GM21526 (cell line): ENCODE measurements around the gene FOXL1.

Experiments used
- ATAC-seq: cut with Tn5 transposase; IDR thresholded peaks from one replicate; pipeline ENCODE4 v1.9.1; 2021; ENCODE audit warnings: moderate library complexity; ENCODE audit not compliant: unreplicated experiment, low FRiP score

FOXL1 gene

DNA sequence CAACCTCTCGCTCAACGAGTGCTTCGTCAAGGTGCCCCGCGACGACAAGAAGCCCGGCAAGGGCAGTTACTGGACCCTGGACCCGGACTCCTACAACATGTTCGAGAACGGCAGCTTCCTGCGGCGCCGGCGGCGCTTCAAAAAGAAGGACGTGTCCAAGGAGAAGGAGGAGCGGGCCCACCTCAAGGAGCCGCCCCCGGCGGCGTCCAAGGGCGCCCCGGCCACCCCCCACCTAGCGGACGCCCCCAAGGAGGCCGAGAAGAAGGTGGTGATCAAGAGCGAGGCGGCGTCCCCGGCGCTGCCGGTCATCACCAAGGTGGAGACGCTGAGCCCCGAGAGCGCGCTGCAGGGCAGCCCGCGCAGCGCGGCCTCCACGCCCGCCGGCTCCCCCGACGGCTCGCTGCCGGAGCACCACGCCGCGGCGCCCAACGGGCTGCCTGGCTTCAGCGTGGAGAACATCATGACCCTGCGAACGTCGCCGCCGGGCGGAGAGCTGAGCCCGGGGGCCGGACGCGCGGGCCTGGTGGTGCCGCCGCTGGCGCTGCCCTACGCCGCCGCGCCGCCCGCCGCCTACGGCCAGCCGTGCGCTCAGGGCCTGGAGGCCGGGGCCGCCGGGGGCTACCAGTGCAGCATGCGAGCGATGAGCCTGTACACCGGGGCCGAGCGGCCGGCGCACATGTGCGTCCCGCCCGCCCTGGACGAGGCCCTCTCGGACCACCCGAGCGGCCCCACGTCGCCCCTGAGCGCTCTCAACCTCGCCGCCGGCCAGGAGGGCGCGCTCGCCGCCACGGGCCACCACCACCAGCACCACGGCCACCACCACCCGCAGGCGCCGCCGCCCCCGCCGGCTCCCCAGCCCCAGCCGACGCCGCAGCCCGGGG, 10.4 kb upstream of the FOXL1 start:
- ATAC-seq: no peak

DNA sequence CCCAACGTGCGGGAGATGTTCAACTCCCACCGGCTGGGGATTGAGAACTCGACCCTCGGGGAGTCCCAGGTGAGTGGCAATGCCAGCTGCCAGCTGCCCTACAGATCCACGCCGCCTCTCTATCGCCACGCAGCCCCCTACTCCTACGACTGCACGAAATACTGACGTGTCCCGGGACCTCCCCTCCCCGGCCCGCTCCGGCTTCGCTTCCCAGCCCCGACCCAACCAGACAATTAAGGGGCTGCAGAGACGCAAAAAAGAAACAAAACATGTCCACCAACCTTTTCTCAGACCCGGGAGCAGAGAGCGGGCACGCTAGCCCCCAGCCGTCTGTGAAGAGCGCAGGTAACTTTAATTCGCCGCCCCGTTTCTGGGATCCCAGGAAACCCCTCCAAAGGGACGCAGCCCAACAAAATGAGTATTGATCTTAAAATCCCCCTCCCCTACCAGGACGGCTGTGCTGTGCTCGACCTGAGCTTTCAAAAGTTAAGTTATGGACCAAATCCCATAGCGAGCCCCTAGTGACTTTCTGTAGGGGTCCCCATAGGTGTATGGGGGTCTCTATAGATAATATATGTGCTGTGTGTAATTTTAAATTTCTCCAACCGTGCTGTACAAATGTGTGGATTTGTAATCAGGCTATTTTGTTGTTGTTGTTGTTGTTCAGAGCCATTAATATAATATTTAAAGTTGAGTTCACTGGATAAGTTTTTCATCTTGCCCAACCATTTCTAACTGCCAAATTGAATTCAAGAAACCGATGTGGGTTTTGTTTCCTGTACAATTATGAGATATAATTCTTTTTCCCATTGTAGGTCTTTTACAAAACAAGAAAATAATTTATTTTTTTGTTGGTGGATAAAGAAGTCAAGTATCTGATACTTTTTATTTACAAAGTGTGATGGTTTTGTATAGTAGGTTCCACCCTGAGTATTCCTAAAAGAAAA, 9.4 kb upstream of the FOXL1 start:
- ATAC-seq: no peak

DNA sequence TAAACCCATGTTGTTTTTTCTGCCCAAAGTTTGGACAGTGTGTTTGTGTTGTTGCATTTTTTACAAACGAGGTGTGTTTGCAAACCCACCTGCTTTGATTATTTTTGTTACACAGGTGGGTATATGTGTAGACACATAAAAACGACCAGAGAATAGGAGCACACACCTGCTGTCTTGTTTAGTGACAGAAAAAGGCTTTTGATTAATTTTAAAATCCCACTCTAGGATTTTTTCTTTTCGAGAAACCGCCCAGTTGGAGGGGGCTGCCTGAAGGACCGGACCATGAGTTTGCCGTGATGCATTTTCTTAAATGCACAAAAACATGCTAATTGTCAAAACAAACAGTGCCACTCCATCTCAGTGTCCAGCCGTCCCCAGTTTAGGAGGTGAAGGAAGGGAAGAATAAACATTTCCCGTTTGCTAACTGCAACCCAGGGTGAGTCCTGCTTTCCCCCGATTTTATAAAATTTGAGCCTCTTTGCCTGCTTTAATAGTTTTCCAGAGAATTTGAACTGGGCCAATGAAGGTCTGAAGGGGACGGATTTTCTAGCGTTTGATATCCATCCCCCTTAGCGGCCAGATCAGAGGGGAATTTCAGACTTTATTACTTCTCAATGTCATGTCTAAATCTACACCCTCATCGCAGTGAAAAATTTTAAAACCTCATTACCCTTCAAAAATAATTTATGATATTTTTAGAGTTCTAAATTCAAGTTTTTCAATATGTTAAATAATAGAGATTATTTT, 8.5 kb upstream of the FOXL1 start:
- no peak for ATAC-seq

DNA sequence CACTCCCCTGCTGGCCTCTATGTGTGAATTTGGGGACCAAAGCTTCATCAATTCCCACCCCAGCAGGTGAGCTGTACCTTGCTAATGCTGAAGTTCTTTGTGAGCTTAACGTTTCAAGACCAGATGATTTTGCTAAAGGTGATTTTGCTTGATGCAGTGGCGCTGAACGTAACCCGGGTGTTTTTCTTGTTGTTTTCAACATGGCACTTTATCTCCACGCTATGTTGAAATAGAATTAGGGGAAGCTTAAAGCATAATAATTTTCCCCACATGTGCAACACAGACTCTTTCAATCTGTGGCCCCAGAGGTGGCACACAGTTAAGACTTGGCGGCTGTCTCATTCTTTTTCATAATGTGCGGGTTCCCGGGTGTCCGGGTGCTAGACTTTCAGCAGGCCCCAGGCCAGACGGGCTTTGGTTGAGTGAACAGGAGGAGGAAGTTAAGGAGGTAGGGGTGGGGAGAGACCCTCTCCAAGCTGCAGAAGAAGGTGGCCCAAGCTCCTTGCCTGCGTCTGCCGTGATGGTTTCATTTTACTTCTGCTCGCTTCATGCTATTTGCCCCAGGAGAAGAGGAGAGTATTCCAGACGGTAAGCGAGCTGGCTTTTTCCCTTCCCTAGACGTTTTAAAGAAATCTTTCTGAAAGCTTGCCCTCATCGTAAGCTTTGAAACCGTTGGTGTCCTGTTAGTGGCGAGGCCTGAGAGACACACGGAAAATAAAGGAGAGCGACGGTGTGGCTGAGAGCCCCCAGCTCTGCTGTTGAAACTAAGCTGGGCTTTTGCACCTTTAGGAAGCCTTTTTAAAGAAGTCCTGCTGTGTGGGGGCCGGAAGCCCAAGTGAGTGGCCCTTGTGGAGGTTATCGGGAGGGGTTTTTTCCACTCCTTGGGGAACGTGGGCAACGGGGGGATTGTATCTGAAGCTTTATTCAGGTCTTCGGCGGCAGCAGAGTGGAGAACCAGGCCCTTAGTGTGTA, 7.5 kb upstream of the FOXL1 start:
- ATAC-seq: no peak

DNA sequence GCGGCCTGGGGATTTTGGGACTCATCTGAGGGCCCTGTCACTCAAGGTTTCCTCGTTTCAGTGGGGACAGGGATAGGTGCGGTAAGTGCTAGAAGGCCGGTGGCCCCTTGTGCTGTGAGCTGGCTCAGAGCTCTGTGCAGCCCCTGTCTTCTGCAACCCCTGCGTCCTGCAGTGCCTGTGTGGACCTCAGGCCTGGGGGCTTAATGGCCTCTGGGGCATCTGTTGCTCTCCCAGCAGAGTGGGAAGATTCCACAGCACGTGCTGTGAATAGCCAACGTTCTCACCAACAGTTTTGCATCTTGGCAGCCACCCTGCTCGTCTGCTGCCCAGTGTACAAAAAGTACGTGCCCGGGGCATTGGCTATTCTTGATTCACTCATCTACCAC, 6.8 kb upstream of the FOXL1 start:
- ATAC-seq: no peak

DNA sequence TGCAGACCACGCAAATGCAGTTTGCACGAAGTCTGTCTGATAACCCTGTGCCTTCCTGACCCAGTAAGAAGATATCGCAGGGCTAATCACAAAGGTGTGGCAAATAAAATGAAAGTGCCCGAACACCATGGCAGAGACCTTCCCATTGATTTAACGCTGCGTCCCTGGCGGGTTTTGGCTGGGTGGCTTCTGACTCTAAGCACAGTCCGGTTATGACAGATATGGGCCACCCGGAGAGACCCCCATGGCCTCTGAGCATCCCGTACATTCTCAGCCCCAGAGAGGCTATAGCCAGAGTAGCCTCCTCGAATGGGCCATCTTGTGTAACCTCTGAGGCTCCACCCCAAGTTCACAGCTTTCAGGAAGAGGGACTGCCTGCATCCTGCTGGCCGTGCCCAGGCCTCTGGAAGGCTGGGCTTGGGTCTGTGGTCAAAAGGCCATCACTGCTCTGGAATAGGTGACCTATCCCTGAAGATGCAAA, 6.3 kb upstream of the FOXL1 start:
- ATAC-seq: no peak

DNA sequence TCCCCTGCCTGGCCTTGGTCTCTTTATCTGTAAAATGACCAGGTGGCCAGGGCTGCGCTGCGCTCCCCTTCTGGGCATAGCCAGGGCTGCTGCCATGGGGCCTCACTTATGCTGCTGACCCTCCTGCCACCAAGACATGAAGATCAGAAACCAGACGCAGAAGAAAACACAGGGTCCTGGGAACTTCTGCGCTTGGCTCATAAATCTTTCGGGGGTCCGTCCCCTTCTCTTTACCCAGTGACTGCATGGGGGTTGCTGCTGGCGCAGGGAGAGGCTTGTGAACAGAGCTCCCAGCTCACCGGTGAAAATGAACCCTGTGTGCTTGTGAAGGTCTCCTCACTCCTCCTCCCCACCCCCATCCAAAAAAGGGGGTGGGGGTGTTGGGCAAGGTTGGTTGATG, 5.7 kb upstream of the FOXL1 start:
- no peak for ATAC-seq

DNA sequence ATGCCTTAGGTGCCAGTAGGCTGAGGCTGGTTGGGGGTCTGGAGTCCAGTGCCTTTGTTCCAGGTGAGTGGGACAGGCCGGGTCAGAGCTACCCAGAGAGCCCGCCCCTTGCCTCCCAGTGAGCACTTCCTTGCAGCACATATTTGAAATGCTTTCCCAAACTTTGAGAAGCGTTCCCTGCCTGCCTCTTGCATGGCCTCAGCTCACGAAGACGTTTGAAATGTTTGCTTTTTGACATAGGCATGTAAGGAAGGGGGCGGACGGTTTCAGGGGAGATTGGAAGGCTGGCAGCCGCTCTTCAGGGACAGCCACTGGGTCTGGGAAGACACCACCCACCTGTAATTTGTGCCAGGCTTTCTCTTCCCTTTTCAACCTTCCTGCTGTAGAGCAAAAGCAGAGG, 5.1 kb upstream of the FOXL1 start:
- ATAC-seq: no peak

DNA sequence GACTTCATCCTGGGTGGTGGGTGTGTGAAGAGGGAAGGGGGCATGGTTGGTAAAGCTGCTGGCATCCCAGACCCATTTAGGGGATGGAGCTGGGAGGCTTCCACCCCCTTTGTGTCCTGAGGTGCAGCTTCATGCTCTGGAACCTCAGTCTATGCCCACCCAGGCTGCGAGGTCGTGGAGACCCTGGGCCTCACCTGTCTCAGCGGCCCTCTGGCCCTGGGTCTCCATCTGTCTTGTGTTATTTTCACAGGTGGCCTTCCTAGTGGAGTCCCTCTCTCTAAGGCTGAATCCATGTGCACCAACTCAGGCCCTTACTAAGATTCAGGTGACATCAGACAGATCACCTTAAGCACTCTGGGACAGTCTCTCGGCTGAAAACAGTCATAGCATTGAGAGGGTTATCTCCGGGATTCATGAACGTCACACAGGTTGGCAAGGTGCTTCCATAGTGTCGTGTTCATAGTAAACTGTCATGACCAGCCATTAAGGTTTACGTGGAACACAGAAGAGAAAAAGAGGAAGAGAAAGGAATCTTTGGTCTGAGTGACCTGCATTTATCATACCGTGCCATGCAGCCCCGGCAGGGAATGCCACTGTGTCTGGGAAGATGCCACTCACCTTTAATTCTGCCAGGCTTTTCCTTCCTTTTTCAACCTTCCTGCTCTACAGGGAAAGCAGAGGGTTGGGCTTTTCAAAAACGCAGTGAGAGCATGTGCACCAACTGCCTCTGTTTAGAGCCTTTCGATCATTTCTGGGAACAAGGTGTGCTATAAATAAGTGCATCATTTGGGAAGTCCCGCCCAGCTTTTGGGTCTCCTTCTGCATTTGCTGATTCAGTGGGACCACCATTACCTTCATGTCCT, 4.5 kb upstream of the FOXL1 start:
- no peak for ATAC-seq

DNA sequence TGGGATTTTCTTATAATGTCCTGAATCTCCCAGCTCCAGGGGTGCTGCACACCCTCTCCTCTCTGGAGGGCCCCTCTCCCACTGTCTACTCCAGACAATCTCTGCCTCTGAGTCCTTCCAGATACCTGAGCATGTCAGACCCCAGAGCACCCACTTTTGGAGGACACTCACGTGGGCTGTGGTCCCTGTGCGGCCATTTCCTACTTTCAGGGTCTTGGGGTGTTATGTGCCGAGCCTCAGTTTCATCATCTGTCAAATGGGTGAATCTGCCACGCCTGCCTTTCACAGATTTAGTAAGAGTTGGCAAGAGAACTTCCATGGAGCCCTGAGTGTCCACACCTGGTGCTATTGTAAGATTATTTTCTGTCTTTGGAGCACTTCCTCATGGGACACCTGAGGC, 3.7 kb upstream of the FOXL1 start:
- ATAC-seq: no peak

DNA sequence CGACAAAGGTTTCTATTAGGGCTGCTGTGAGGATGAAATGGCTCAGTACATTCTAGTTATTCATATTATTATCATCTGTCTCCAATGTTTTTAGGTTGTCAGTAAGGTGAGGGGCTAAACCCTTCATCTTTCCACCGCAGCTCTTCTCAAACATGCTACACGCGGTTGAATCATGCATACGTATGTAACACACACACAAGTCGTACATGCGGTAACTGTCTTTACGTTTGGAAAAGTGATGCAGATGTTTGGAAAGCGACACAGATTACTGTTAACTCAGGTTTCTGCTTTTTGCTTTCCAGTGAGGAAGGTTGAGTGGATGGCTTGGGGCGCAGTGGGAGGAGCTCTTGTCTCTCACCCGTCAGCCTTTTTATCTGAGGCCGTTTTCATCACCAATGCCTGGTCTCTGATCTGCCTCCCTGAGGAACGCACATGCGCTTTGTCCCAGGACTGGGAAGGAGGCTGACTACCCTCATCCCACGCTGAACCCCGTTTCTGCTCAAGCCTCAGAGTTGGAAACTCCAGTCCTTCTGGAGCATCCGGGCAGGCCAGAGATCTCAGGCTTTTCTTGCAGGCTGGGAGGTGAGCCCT, 3.2 kb upstream of the FOXL1 start:
- no peak for ATAC-seq

DNA sequence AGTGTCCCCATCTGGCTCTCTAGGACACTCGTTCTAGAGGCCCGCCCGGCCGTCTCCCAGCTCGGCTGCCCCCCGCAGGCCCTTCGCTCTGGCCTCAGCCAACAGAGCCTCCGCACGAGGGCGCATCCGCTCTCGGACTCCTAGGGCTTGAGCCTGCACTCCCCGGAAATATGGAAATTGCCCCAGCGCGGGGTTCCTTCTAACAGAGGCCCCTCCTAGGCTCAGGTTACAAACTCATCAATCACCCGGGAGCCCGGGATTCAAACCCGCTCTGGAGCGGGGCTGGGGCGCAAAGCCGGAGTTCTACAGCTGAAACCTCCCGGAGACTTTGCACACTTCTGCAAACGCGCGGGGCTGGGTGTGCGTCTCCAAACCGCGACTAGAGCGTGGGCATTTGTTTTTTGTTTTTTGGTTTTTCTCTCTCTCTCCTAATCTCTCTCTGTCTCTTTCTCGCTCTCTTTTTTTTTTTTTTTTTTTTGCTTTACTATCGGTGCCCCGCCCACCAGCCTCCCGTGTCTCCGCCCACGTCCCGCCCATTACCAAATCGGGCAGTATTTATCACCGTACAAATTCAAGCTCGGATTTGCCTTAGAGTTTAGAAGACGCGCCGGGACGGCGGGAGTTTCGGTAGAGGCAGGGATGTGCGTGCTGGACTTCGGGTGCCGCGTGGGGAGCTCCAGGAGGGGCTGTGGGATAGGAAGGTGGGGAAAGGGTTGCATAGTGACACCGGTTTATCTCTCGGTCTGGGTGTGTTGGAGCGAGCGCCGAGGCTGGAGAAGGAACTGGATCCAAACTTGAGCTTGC, 2.4 kb upstream of the FOXL1 start:
- ATAC-seq: no peak

DNA sequence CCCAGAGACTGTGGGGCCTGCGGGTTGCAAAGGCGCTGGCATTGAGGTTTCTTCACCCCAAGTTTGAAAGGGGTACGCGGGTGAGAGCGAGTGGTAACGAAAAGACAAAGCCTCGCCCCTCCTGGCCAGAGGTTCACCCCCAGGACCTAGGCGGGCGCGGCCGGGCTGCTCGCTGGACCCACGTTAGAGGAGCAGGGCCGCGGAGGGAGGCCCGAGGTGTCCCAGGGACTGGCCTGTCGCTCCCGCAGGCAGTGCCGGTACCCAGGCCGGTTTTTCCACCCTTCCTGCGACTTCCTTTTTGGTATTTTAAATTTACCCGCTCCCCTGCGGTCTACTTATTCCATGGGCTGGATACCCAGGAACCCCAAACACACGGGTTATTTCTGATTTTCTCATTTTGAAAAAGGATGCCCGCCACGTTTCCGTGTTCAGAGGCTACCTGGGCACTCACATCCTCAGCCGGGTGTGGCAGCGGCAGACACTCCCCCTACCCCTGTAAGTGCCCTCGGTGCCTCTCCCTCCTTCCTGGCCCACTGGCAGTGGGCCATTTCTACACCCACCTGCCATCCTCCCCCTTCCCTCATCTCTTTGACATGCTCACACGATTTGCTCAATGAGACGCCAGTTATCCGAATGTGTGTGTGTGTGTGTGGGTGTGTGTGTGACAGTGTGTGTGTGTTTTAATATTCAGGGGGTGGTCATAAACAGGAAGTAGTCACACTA, 1.6 kb upstream of the FOXL1 start:
- no peak for ATAC-seq

DNA sequence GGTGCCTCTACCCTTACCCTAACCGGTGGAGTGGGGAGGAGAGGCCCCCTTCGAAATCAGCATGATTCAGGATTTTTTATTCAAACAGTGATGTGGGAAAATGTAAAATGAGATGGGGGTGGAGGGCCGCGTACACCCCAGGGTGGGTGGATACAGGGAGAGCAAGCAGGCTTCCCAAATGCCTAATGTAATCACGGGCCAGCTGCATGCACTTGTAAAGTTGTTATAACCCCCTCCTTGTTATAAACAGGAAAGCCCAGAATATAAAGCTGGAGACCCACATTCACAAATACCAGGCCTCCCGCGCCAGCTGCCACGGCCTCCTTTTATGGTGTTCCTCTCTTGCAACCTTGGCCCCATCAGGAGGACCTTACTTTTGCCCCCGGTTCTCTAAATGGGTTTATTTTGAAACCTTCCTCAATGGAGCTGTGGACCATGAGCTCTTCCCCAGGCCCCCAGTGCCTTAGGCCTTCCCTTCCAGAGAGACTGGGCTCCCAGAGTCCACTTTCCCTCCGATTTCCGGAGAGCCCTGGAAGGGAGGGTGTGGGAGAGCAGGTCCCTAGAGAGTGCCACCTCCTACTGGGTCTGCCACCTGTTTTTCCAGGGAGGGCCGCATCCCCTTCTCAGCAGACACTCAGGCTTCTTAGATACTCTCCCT, 906 bp upstream of the FOXL1 start:
- no peak for ATAC-seq

DNA sequence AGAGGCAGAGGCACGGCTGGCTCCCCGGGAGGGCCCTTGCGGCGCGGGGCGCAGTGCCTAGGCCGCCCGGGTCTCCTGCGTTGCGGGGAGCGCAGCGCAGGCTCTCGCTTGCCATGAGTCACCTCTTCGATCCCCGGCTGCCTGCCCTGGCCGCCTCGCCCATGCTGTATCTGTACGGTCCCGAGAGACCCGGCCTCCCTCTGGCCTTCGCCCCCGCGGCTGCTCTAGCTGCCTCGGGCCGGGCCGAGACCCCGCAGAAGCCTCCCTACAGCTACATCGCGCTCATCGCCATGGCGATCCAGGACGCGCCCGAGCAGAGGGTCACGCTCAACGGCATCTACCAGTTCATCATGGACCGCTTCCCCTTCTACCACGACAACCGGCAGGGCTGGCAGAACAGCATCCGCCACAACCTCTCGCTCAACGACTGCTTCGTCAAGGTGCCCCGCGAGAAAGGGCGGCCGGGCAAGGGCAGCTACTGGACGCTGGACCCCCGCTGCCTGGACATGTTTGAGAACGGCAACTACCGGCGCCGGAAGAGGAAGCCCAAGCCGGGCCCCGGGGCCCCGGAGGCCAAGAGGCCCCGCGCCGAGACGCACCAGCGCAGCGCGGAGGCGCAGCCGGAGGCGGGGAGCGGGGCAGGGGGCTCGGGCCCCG, 390 bp downstream of the FOXL1 start:
- no peak for ATAC-seq
